NCI-H2029 treated with DMSO at 0.1 percent for 48 hours (cell line): ENCODE measurements around the gene ANK2.
"Not testable (repeated sequence)": the region's sequence is repeated elsewhere in the genome, so short reads cannot be mapped to it uniquely, and the experiment has no call there.

Experiments
- DNase-seq: peaks from one replicate; lab custom pipeline; 2025; lab: John Stamatoyannopoulos, UW

The ANK2 gene

DNA sequence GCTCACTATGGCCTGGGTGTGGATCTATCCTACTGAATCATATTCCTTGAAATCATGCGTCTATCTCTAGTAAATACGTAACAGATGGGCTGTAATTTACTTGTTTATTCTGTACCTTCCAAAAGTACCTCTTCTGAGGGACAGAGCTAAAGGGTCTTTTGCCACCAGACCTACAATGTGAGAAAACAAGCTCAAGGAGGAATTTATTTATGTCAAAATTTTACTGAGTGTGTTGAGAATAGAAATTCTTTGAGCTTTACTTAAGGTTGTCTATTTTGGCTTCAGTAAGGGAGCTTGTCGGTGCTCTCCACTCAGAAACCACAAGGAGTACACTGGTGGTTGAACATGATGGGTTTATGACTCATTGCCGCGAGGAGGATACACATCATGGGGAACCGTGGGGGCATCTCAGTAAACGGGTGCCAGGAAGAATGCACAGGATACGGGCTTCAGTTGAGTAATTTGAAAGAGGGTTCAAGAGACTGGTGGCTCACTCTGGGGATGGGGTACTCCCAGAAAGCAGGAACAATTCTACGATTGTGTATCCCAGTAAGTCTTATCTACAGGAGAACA, 3.0 kb downstream of the ANK2 start:
- DNase-seq: peak; percentile 90

DNA sequence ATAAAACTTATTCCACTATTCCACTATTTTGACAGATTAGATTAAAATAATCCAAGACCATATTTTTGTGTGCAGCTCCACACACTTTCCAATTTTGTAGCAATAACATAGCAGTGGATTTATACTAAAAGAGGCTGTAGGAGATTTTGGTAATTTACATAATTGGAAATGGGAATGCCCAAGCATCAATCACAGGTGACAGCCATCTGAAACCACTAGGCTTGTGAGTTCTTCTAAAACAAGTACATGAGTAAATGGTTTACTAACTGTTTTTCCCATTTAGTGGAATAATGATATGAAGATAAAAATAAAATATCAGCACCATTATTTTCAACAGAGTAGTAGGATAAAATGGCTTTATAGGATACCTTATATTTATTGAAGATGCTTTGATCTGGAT, 4.4 kb downstream of the ANK2 start:
- DNase-seq: no peak

GRCh38 chr4:113056318-113056717, 6.9 kb downstream of the ANK2 start:
- no peak for DNase-seq

DNA sequence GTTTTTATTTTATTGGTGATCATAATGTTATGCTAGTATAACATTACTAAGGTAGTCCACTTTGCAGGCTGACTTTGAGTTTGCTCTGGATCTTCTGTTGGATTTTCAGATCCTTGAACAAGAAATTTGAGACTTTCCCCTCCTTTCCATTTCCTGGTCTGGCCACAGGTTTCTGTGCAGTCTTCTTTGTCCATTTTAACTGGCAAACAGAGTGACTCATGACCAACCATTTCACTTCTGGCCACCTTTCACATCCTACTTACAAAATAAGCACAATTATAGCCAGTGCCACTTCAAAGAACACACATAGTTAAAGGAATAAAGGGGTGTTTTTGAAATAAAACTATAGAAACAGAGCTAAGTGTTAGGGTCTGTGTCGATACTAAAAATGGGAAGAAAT, 8.4 kb downstream of the ANK2 start:
- peak; percentile 82 for DNase-seq

GRCh38 chr4:113059449-113060182, 10.2 kb downstream of the ANK2 start:
- DNase-seq: no peak

GRCh38 chr4:113060853-113061252, 11.4 kb downstream of the ANK2 start:
- DNase-seq: no peak

DNA sequence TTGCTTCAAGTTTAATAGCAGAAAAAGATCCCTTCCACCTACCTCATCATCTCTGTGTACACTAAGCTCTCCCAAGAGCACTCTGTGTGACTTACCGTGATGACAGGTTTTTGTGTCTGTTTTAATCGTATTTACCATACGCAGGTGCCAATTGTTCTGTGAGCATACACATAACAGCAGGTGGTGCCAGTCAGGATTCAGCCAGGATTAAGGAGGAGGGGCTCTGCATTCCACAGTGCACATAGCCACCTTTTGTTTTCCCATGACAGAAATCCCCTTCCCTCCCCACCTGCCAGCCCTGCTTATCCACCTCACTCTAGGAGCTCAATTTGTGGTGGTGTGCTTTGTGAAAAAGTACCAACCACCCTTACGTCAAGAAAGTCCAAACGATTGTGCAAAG, 14.8 kb downstream of the ANK2 start:
- DNase-seq: peak; percentile 97

DNA sequence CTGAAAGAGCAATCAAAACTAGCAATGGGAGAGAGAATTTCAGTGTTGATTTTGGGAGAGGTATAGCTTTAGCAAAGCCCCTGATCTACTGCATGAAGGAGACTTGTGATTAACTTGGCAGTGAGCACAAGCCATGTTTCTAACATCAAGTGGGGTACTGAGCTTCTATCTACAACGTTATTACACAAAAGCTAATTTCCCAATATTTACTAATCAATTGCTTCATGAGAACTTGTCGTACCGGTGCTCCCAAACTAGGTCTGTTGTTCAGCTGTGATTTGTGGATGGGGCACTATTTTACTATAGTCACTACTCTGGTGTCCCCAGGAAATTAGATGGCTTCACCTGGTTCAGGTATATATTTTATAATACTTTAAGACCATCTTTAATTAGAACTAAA, 16.2 kb downstream of the ANK2 start:
- DNase-seq: peak; percentile 66

GRCh38 chr4:113068771-113069170, 19.3 kb downstream of the ANK2 start:
- not testable (repeated sequence) for DNase-seq

GRCh38 chr4:113069212-113069892, 19.9 kb downstream of the ANK2 start:
- no peak for DNase-seq

DNA sequence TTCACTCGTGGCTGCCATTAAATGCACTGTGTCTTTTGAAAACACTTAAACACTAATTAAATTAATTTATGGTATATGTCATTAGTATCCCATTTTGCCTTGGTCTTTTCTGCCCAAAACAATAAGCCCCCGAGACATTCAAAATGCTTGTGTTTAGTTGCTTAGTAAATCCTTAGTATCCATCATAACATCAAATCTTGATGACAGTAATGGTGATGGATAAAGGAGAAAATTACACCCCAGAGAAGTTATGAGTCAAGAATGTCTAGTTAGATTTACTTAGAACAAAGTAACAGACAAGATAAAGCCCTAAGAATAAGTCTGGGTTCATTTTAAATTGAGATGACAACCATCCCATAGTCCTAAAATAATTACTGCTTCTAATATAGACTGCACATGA, 21.3 kb downstream of the ANK2 start:
- no peak for DNase-seq

- no peak for DNase-seq
Measured at GRCh38 chr4:113071274-113071673, 21.8 kb downstream of the ANK2 start.

DNA sequence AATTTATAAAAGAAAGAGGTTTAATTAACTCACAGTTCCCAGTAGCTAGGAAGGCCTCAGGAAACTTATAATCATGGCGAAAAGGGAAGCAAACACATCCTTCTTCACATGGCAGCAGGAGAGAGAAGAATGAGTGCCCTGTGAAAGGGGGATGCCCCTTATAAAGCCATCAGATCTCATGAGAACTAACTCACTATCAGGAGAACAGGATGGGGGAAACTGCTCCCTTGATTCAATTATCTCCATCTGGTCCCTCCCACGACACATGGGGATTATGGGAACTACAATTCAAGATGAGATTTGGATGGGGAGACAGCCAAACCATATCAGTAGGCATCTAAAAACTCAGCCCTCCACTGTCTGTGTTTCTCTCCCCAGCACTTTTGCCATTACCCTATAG, 22.4 kb downstream of the ANK2 start:
- no peak for DNase-seq

DNA sequence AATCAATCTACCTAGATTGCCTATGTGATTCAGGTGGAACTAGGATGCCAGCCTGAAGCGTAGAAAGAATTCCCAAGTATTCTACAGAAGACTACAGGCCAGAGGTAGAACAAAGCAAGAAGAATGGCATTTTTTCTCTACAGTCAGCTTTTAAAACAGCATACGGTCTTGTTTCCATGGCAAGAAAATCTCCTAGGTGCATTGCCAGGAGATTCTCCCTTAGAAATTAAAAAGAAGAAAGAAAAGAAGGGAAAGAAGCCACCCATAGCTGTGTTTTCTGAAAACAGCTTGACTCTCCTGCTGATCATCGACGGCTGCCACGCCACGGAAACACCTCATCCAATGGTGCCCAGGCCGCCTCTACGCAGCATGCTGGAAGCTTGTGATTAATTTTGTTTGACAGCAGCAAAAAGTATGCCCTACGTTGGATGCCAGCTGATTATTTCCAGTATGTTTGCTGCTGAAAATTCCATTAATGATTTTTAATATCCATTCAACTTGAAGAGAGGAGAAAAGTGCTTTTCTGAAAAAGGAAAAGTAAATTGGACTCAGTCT, 24.1 kb downstream of the ANK2 start:
- DNase-seq: no peak

GRCh38 chr4:113077575-113077974, 28.1 kb downstream of the ANK2 start:
- DNase-seq: no peak

GRCh38 chr4:113078066-113078465, 28.6 kb downstream of the ANK2 start:
- no peak for DNase-seq

GRCh38 chr4:113080050-113080449, 30.6 kb downstream of the ANK2 start:
- DNase-seq: no peak

DNA sequence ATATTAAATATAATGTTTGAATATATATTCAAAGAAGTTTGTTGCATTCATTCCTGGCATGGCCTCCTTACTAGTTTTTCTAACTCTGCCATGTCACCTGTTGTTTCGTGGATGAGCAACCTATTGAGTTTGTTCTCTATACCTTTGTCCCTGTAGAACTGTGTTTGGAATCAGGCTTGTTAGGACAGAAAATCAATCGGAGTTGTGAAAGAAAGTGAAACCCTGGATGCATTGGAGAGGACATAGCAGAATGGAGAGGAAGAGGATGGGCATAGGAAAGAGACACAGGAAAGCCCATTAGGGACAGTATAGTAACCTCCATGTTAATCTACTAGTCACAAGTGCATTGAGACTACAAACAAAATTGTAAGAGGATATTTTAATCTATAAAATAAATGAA, 31.2 kb downstream of the ANK2 start:
- no peak for DNase-seq

DNA sequence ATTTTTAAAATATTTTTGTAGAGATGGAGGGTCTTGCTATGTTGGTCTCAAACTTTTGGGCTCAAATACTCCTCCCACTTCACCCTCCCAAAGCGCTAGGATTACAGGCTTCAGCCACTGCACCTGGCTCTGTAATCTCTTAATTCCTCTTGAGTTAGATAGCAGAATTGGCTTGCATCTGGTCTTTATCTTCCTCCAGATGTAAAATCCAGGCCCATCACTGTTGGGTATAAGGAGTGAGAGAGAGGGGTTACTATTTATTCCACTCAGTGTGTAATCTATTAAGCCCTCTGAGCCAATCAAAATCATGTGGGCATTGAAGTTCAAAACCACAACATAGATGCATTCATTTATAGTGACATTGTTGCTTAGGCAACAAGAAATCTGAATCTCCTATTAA, 33.9 kb downstream of the ANK2 start:
- DNase-seq: no peak

GRCh38 chr4:113086172-113086695, 36.8 kb downstream of the ANK2 start:
- peak; percentile 41 for DNase-seq

DNA sequence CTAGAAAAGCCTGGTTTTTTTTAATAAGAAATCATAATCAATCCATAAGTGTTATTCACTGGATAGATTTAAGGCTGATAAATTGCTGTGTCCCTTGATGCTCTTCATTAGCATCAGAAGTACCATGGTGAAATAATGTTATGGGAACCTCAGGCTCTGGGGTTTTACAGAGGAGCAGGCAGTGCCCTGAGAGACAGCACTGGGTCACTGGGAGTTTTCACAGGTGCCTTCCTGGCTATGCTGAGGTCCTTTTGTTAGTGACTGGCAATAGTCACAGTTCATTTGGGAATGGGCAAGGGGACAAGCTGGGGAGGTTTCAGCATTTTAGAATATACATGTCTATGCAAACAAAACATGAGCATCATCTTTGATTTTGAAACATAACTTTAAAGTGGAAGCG, 38.6 kb downstream of the ANK2 start:
- no peak for DNase-seq

- no peak for DNase-seq
Measured at GRCh38 chr4:113090954-113091353, 41.5 kb downstream of the ANK2 start.

DNA sequence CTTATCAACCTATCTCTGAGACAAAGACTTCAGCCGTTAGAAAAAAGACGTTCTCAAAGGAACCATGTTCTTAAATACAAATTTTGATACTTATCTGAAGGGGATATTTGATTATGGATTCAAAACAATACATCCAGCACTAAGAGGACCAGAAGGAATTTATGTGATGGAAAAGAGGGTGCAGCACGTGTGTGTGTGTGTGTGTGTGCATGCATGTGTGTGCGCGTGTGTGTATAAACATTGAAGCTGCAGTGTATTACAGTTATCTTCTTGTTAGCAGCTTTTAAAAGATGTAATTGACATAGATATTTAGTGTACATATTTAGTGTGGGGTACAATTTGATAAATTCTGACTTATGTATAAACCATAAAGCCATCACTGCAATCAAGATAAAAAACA, 44.9 kb downstream of the ANK2 start:
- DNase-seq: no peak
